D721Med (cell line): ENCODE data around the gene WDR74.

Experiments used
- DNase-seq: peaks from one replicate; pipeline ENCODE4 v3.0.0; 2011; ENCODE audit warnings: low spot score; ENCODE audit not compliant: insufficient read length
- FAIRE-seq: peaks from 2 replicates; lab custom pipeline; 2011; peaks lifted over from hg19 to GRCh38; lab: Jason Lieb, UNC
- TF ChIP-seq, protein P1 (sequence below): IDR thresholded peaks from 2 replicates; pipeline ENCODE4 v1.5.1; 2012; ENCODE audit warnings: mild to moderate bottlenecking, control low read depth; ENCODE audit not compliant: insufficient read depth; ENCODE audit errors: missing control alignments

Gene WDR74

DNA sequence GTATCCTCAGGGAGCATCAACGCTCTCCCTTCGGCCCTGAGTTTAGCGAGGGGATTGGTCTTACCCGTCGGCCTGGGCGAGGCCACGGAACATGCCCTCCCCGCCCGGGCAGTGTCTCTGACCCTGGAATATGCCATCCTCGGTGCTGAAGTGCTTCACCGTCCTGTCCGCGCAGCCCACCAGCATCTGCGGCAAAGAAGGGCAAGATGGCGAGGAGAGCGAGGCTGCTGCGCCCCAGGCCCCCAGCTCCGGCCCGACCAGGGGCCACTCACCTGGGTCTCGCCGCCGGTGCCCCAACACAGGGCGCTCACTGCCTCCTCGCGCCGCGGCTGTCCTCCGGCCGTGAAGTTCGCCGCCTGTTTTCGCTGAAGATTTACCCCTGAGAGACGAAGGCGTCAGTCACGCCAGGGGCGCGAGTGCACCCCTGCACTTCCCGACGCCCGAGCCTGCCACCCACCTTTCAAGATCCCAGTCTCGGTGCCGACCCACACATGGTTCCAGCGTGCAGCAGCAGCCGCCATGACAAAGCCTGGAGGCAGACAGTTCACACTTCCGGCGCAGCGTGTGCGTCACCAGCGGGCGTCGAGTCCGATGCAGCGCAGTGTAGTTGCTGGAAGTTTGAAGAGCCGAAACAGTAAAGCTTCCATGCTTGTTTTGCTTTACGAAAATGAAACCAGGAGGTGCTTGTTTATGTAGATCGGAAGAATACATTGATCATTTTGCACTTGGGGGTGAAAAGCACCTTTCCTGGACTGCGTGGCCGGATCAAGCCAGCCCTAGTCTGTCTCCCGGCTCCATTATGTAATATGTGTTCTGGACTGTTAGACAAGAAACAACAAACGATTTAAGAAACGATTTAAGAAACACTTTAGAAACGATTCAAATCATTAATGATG, at the start of gene WDR74:
WDR74 (minus strand) TSS at position 541 of the 896 bp plus-strand sequence; CDS start at position 521, 20 bp downstream.
- no peak for FAIRE-seq
- peak; percentile 78 for DNase-seq
- TF ChIP-seq, protein P1, sequence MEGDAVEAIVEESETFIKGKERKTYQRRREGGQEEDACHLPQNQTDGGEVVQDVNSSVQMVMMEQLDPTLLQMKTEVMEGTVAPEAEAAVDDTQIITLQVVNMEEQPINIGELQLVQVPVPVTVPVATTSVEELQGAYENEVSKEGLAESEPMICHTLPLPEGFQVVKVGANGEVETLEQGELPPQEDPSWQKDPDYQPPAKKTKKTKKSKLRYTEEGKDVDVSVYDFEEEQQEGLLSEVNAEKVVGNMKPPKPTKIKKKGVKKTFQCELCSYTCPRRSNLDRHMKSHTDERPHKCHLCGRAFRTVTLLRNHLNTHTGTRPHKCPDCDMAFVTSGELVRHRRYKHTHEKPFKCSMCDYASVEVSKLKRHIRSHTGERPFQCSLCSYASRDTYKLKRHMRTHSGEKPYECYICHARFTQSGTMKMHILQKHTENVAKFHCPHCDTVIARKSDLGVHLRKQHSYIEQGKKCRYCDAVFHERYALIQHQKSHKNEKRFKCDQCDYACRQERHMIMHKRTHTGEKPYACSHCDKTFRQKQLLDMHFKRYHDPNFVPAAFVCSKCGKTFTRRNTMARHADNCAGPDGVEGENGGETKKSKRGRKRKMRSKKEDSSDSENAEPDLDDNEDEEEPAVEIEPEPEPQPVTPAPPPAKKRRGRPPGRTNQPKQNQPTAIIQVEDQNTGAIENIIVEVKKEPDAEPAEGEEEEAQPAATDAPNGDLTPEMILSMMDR: no peak

DNA sequence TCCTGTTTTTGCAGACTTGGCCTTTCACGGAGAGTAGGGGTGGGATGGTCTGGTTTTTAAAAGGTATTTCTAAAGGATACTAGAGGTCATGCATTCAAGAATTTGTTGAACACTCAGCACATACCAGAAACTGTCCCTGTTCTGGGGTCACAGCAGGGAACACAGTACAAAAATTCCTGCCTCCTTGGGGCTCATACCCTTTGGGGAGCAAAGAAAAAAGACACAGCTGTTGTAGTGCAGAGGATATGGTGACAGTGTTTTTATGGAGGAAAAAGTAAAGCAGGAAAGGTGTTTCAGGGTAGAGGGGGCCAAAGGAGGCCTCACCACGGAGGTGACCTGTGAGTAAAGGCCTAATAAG, 49.7 kb upstream of the WDR74 start:
- TF ChIP-seq, protein P1: no peak
- no peak for FAIRE-seq
- DNase-seq: no peak

DNA sequence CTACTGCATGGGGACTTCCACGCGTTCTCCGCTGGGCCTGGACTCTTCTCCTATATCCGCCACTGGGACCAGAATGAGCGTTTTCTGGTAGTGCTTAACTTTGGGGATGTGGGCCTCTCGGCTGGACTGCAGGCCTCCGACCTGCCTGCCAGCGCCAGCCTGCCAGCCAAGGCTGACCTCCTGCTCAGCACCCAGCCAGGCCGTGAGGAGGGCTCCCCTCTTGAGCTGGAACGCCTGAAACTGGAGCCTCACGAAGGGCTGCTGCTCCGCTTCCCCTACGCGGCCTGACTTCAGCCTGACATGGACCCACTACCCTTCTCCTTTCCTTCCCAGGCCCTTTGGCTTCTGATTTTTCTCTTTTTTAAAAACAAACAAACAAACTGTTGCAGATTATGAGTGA, 49.0 kb upstream of the WDR74 start:
- DNase-seq (no peak), FAIRE-seq (no peak)
- TF ChIP-seq, protein P1: no peak

DNA sequence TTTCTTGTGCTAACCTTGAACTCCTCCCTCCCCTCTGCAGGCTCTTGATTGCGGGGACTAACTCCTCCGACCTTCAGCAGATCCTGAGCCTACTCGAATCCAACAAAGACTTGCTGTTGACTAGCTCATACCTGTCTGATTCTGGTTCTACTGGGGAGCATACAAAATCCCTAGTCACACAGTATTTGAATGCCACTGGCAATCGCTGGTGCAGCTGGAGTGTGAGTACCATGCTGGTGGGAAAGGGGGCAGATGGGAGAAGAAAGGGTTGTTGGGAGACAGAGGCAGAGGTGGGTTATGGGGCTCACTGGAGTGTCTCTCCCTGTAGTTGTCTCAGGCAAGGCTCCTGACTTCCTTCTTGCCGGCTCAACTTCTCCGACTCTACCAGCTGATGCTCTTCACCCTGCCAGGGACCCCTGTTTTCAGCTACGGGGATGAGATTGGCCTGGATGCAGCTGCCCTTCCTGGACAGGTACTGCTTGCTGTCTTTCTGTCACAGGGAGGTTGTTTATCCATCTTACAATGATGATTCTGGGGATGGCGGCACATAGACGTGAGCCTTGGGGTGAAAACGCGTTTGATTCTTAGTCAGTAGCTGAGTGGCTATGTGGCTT, 45.9 kb upstream of the WDR74 start:
- DNase-seq (no peak), FAIRE-seq (no peak)
- TF ChIP-seq, protein P1: no peak

DNA sequence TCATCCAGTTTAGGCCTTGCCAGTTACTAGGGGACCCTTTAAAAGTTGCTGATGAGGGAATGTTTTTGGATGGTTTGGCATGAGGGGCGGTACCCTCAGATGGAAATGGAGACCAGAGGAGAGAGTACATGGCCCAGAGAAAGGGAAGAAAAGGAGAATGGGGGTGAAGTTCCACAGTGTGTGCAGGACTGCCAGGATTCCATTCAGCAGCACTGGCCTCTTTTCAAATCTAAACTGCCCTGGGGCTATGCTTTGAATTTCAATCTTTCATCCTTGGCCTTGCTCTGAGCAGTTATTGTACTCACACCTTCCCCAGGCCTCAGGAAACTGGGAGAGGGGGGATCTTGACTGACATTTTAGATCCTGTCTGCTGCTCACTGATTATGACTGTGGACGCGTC, 44.3 kb upstream of the WDR74 start:
- DNase-seq (no peak), FAIRE-seq (no peak)
- TF ChIP-seq, protein P1: no peak

DNA sequence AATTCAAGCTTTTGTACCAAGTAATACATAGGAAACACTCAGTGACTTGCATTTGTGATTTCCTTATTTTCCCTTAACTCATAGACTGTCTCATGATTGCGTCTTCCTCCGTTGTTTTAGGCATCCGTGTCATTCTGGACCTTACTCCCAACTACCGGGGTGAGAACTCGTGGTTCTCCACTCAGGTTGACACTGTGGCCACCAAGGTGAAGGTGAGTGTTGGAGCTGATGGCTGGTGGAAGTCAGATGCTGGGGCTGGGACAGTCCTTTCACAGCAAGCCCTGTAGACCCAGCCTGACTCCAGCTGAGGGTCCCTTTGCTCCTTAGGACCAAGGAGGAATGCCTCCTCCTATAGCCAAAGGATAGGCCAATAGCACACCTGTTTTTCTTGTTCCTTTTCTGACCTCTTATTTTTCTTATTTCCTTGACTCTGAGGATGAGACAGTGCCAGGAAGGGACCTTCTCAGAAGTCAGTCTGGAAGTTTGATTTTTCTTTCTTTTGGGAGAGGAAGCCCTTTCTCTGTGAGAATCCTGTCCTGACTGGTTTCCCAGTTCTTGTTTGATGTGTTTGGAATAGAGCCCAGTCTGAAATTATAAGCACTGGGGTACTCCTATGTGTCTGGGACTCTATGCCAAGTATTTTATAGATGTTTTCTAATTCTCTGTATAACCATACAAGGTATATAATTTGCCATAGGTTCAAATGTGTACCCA, 43.6 kb upstream of the WDR74 start:
- no peak for FAIRE-seq
- TF ChIP-seq, protein P1: no peak
- DNase-seq: no peak

DNA sequence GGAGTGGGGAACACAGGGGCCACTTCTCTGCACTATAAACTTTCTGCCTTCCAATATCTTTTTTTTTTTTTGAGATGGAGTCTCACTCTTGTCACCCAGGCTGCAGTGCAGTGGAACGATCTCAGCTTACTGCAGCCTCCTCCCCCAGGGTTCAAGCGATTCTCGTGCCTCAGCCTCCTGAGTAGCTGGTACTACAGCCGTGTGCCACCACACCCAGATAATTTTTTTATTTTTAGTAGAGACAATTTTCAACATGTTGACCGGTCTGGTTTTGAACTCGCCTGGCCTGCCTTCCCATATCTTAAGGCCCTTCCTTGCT, 43.0 kb upstream of the WDR74 start:
- TF ChIP-seq, protein P1: no peak
- no peak for FAIRE-seq
- DNase-seq: no peak
